Neural cell (in vitro differentiated cells): ENCODE data around the gene RELN. TPM values are rescaled to one million over a fixed set of nuclear protein-coding genes. Genes with fewer than 3 reads are reported as not detected.

Experiments used
- H2AFZ ChIP-seq: fragments of 200-600, 300-800 bp; sonication (generic), shearing (Covaris generic); 2 replicates; pipeline ENCODE4 v1.6.0; 2014; ENCODE audit warnings: low read depth, mild to moderate bottlenecking, antibody characterized with exemption, low read length, moderate library complexity
- H3F3A ChIP-seq: fragments of 200-600 bp; shearing (Covaris generic); 2 replicates; pipeline ENCODE4 v1.6.1; 2016; ENCODE audit warnings: mild to moderate bottlenecking, moderate library complexity, mixed read lengths, antibody characterized with exemption, low read length; ENCODE audit not compliant: insufficient read depth, poor library complexity, severe bottlenecking
- H3K27ac ChIP-seq: fragments of 200-600, 300-800 bp; sonication (generic), shearing (Covaris generic); 2 replicates; pipeline ENCODE4 v1.5.1; 2014; ENCODE audit warnings: mild to moderate bottlenecking, low read length, moderate library complexity
- H3K27me3 ChIP-seq: fragments of 300-800, 200-600 bp; sonication (generic), shearing (Covaris generic); 2 replicates; pipeline ENCODE4 v1.6.0; 2014; ENCODE audit warnings: mild to moderate bottlenecking, low read depth, low read length, moderate library complexity; ENCODE audit not compliant: insufficient read depth
- H3K36me3 ChIP-seq: fragments of 300-800, 200-600 bp; sonication (generic), shearing (Covaris generic); 2 replicates; pipeline ENCODE4 v1.5.1; 2014; ENCODE audit warnings: mild to moderate bottlenecking, antibody characterized with exemption, low read length, moderate library complexity; ENCODE audit not compliant: insufficient read depth
- H3K4me2 ChIP-seq: fragments of 300-800, 200-600 bp; sonication (generic), shearing (Covaris generic); 2 replicates; pipeline ENCODE4 v1.6.0; 2014; ENCODE audit warnings: mild to moderate bottlenecking, low read length
- H3K4me3 ChIP-seq: fragments of 300-800, 200-600 bp; sonication (generic), shearing (Covaris generic); 2 replicates; pipeline ENCODE4 v1.5.1; 2014; ENCODE audit warnings: mild to moderate bottlenecking, low read length, moderate library complexity
- H3K79me2 ChIP-seq: fragments of 200-600 bp; shearing (Covaris generic); replicated peaks from 2 replicates; pipeline ENCODE4 v1.6.0; 2014; ENCODE audit warnings: mild to moderate bottlenecking, low read length, moderate library complexity; ENCODE audit not compliant: insufficient read depth
- H3K9ac ChIP-seq: fragments of 300-800, 200-600 bp; sonication (generic), shearing (Covaris generic); 2 replicates; pipeline ENCODE4 v1.6.1; 2016; ENCODE audit warnings: mild to moderate bottlenecking, low read length, mixed read lengths
- H3K9me2 ChIP-seq: fragments of 200-600 bp; shearing (Covaris generic); 2 replicates; pipeline ENCODE4 v1.6.1; 2016; ENCODE audit warnings: mild to moderate bottlenecking, low read length, mixed read lengths; ENCODE audit not compliant: insufficient read depth
- H3K9me3 ChIP-seq: fragments of 200-600, 300-800 bp; sonication (generic), shearing (Covaris generic); 2 replicates; pipeline ENCODE4 v1.6.1; 2016; ENCODE audit warnings: mild to moderate bottlenecking, mixed run types, low read length, moderate library complexity, mixed read lengths
- H4K20me1 ChIP-seq: fragments of 200-600 bp; shearing (Covaris generic); 2 replicates; pipeline ENCODE4 v1.6.1; 2016; ENCODE audit warnings: mild to moderate bottlenecking, mixed run types; ENCODE audit not compliant: insufficient read depth
- EP300 ChIP-seq: fragments of 450-650 bp; conservative IDR thresholded peaks from 2 replicates; pipeline ENCODE4 v1.6.1; 2014; ENCODE audit warnings: antibody characterized with exemption, mild to moderate bottlenecking, moderate library complexity; ENCODE audit not compliant: poor library complexity, severe bottlenecking
- EZH2 ChIP-seq: fragments of 200-600, 300-800 bp; shearing (Covaris generic), sonication (generic); IDR thresholded peaks from 2 replicates; pipeline ENCODE4 v1.6.1; 2014; ENCODE audit warnings: antibody characterized with exemption, low read length, borderline replicate concordance, mild to moderate bottlenecking; ENCODE audit not compliant: insufficient read depth, poor library complexity, severe bottlenecking
- MXI1 ChIP-seq: fragments of 450-650 bp; conservative IDR thresholded peaks from 2 replicates; pipeline ENCODE4 v1.6.1; 2014; ENCODE audit warnings: antibody characterized with exemption, mild to moderate bottlenecking; ENCODE audit not compliant: poor library complexity, severe bottlenecking
- POLR2AphosphoS5 ChIP-seq: IDR thresholded peaks from 2 replicates; pipeline ENCODE4 v1.6.1; 2012
- RAD21 ChIP-seq: fragments of 450-650 bp; conservative IDR thresholded peaks from 2 replicates; pipeline ENCODE4 v1.6.1; 2014; ENCODE audit warnings: antibody characterized with exemption, mild to moderate bottlenecking, moderate library complexity
- SMC3 ChIP-seq: fragments of 450-650 bp; conservative IDR thresholded peaks from 2 replicates; pipeline ENCODE4 v1.6.1; 2014; ENCODE audit warnings: antibody characterized with exemption, mild to moderate bottlenecking, moderate library complexity; ENCODE audit not compliant: poor library complexity
- TAF1 ChIP-seq: IDR thresholded peaks from 2 replicates; pipeline ENCODE4 v1.6.1; 2012; ENCODE audit warnings: low read depth
- polyA plus RNA-seq: library from polyadenylated mRNA; depleted of rRNA; stranded (reverse); fragments of >200 nt; gene quantifications from 2 replicates; pipeline ENCODE4 v1.2.3, GENCODE V29; 2014
- TF ChIP-seq, protein P1 (sequence below): IDR thresholded peaks from 2 replicates; pipeline ENCODE4 v1.6.1; 2012; ENCODE audit warnings: borderline replicate concordance
- TF ChIP-seq, protein P2 (sequence below): fragments of 450-650 bp; IDR thresholded peaks from 2 replicates; pipeline ENCODE4 v1.5.1; 2014; ENCODE audit warnings: antibody characterized with exemption, mild to moderate bottlenecking, moderate library complexity; ENCODE audit not compliant: poor library complexity, severe bottlenecking

The RELN gene
- polyA plus RNA-seq, 1 donor from 2014 or later: 178 TPM

DNA sequence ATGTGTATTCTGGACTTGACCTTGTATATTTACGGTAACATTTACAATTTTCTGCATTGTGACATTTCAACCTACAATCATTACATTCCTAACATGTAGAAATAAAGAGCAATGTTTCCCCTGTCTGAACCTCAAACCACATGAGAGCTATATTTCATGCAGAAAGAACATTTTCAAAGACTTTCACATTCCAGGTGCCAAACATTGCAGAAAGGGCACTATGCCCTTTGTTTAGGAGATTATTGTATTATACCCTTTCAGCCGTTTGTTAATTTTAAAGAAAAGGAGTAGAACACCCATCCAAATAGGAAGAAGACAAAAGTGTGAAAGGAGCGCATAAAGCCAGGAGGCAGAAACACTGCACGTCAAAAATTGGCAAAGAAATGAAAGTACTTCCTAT, 260.4 kb downstream of the RELN start (continued):
- TF ChIP-seq RAD21 (no peak), SMC3 (no peak)

DNA sequence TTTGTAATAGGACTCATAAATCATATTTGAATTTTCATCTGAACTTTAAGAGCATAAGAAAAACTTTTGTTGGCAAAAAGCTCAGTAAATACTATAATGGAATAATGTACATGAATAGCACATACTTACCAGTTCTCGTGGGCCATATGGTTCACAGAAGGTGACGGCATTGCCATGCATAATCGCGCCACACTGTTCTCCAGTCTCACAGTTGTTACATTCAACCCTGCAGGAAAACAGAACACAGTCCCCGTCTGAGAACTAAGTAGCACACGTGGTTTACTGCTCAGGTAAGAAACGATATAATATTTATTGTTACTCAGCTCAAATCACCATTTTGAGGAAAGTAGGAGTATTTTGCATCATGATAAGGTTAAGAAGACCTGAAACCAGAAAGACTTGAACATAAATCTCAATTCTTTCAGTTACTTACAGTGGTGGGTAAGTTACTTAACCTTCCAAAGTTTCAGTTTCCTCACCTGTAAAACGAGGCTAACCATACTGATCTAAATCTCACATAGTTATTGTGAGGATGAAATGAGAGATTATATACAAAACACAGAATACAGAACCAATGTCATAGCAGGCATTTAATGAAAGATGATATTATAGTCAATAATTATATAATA, 261.4 kb downstream of the RELN start:
- no peaks in the 10 kb centered on the region for H4K20me1 ChIP-seq
- no peaks in the 10 kb centered on the region for H3K27me3 ChIP-seq
- TF ChIP-seq RAD21: no peak
- TF ChIP-seq, protein P1, sequence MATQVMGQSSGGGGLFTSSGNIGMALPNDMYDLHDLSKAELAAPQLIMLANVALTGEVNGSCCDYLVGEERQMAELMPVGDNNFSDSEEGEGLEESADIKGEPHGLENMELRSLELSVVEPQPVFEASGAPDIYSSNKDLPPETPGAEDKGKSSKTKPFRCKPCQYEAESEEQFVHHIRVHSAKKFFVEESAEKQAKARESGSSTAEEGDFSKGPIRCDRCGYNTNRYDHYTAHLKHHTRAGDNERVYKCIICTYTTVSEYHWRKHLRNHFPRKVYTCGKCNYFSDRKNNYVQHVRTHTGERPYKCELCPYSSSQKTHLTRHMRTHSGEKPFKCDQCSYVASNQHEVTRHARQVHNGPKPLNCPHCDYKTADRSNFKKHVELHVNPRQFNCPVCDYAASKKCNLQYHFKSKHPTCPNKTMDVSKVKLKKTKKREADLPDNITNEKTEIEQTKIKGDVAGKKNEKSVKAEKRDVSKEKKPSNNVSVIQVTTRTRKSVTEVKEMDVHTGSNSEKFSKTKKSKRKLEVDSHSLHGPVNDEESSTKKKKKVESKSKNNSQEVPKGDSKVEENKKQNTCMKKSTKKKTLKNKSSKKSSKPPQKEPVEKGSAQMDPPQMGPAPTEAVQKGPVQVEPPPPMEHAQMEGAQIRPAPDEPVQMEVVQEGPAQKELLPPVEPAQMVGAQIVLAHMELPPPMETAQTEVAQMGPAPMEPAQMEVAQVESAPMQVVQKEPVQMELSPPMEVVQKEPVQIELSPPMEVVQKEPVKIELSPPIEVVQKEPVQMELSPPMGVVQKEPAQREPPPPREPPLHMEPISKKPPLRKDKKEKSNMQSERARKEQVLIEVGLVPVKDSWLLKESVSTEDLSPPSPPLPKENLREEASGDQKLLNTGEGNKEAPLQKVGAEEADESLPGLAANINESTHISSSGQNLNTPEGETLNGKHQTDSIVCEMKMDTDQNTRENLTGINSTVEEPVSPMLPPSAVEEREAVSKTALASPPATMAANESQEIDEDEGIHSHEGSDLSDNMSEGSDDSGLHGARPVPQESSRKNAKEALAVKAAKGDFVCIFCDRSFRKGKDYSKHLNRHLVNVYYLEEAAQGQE: no peak
- TF ChIP-seq SMC3: no peak
- no peak for TF ChIP-seq EP300
- TF ChIP-seq TAF1: no peak
- no peak for TF ChIP-seq MXI1
- no peak for TF ChIP-seq POLR2AphosphoS5
- no peak for TF ChIP-seq EZH2
- TF ChIP-seq, protein P2, sequence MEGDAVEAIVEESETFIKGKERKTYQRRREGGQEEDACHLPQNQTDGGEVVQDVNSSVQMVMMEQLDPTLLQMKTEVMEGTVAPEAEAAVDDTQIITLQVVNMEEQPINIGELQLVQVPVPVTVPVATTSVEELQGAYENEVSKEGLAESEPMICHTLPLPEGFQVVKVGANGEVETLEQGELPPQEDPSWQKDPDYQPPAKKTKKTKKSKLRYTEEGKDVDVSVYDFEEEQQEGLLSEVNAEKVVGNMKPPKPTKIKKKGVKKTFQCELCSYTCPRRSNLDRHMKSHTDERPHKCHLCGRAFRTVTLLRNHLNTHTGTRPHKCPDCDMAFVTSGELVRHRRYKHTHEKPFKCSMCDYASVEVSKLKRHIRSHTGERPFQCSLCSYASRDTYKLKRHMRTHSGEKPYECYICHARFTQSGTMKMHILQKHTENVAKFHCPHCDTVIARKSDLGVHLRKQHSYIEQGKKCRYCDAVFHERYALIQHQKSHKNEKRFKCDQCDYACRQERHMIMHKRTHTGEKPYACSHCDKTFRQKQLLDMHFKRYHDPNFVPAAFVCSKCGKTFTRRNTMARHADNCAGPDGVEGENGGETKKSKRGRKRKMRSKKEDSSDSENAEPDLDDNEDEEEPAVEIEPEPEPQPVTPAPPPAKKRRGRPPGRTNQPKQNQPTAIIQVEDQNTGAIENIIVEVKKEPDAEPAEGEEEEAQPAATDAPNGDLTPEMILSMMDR: no peak
- no peaks in the 10 kb centered on the region for H3K79me2 ChIP-seq
- H3K9me2 ChIP-seq: no peaks in the 10 kb centered on the region
- H3K4me3 ChIP-seq: no peak overlapping the region
- no peaks in the 10 kb centered on the region for H3F3A ChIP-seq
- H3K36me3 ChIP-seq: no peaks in the 10 kb centered on the region
- no peak overlapping the region for H3K4me2 ChIP-seq
- no peak overlapping the region for H3K27ac ChIP-seq
- no peak overlapping the region for H2AFZ ChIP-seq
- H3K9ac ChIP-seq: no peak overlapping the region
- H3K9me3 ChIP-seq: no peaks in the 10 kb centered on the region

- Histone ChIP-seq H2AFZ (no peak overlapping the region), H3K27me3 (no peaks in the 10 kb centered on the region)
These were observed 270.4 kb downstream of the RELN start for GRCh38 chr7:103719070-103719469.

More at GRCh38 chr7:103719070-103719469, 270.4 kb downstream of the RELN start:
- Histone ChIP-seq H3K79me2 (no peaks in the 10 kb centered on the region), H3K36me3 (no peaks in the 10 kb centered on the region), H3K4me3 (no peak overlapping the region), H3K9me3 (no peaks in the 10 kb centered on the region), H3F3A (no peaks in the 10 kb centered on the region), H3K9ac (no peak overlapping the region), H3K27ac (no peak overlapping the region), H3K9me2 (no peaks in the 10 kb centered on the region), H4K20me1 (no peaks in the 10 kb centered on the region), H3K4me2 (no peak overlapping the region)
- TF ChIP-seq TAF1 (no peak), EP300 (no peak), SMC3 (no peak), RAD21 (no peak), MXI1 (no peak), POLR2AphosphoS5 (no peak), EZH2 (no peak)
- TF ChIP-seq, protein P2: no peak
- TF ChIP-seq, protein P1: no peak
